C1 segment of cervical spinal cord (tissue), 14 donors: Measurements from ENCODE around the gene MICAL3.

ENCODE experiments used
- DNase-seq, 14 donors: peaks; one replicate each; lab custom pipeline; 2025; lab: John Stamatoyannopoulos, UW

The MICAL3 gene

GRCh38 chr22:17802411-17802810 is 221.9 kb downstream of the MICAL3 start:
- DNase-seq, result no peak

DNA sequence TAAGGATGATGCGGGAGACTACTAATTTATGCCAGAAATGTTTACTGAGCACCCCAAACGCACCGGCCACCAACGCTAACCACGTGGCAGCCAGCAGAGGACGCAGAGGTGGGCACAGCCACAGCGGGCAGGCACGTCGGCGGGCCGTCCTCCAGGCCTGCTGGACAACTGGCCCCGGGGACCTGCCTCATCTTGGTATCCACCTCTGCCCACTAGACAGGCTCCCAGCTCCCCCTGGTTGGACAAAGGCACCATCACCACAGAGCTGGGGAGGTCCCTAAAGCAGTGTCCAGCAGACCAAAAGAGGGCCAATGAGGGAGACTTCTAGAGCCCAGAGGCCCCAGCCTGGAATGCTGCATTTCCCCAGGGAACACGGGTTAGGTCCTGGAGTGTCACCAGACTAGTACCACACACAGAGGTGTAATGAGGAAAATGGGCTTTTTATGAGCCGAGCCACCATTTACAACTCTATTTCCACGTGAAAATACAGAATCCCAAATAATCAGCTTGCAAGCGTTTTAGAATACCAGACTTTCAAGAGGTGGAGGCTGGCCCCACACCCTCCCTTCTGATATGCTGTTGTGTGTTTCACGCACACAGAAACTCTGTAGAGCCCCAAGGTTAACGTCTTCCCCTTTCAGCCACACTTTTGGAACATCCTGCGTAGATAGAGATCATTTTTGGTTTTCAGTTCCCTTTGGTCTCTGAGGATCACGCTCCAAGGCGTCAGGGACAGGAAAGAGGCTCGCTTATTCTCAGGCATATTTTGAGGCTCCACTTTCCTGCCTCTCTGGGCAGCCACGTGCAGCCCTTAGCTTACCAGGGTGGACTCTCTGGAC is 226.4 kb downstream of the MICAL3 start:
- peak in 3 of 14 donors; percentile 10 to 41 (median 29) for DNase-seq

GRCh38 chr22:17796695-17797094 is 227.7 kb downstream of the MICAL3 start:
- DNase-seq, result no peak

DNA sequence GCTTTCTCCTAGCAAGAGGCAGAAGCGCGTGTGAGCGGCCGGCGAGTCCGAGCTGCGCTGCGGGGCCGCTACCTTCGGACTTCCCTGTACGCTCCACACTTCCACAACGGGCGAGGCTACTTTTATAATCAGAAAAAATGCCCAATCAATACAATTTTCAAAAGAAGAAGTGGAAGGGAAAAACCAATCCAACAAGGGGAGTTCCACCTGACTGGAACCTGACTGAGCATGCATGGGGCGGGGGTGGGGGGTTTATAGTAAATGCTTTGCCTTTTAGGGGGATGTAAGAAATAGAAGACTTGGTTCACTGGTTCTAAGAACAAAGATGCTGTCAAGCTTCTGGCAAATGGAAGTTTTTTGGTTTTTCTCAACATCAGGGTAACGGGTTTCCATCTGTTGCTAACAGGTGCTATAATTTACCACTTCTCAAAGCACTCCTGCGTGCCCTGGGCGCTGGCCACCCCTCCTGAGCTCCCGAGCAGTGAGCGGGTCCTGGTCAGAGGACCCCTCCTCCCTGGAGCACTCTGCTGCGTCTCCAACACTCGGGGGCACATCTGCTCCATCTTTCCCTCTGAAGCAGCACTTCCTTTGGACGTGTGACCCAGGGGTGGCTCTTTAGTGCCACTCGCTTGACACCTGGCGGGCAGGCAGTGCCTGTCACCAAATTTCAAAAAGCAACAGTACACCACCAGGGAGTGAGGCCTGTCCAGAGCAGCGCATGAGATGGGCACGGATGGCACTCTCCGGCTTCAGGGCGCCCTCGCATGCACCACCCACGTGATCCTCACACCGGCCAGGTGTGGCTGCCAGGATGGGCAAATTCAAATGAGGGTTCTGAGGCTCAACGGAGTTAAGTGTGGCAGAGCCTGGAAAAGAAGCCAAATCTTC is 228.5 kb downstream of the MICAL3 start:
- DNase-seq, result no peak

- no peak for DNase-seq
Observed at GRCh38 chr22:17794726-17795542, 229.4 kb downstream of the MICAL3 start.

- DNase-seq, result no peak
Observed at GRCh38 chr22:17792854-17793434, 231.4 kb downstream of the MICAL3 start.

GRCh38 chr22:17792299-17792698 is 232.1 kb downstream of the MICAL3 start:
- DNase-seq, result no peak

DNA sequence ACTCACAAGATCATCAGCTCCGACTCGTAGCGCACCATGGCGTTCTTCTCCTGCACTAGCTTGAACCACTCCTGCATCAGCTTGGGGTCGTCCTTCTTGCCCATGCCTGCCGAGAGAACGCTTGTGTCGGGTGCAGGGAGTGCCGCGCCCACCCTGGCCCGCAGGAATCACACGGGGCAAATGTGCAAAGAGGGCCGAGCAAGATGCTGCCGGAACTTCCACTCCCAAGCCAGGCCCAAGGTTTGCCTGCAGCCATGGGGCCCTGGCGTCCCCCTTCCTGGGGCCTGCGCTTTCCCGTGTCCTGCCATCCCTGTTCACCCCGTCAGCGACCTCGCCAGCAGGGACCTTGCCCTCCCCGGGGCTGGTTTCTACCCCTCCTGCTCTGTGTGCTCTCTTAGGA is 233.2 kb downstream of the MICAL3 start:
- DNase-seq, result no peak

DNA sequence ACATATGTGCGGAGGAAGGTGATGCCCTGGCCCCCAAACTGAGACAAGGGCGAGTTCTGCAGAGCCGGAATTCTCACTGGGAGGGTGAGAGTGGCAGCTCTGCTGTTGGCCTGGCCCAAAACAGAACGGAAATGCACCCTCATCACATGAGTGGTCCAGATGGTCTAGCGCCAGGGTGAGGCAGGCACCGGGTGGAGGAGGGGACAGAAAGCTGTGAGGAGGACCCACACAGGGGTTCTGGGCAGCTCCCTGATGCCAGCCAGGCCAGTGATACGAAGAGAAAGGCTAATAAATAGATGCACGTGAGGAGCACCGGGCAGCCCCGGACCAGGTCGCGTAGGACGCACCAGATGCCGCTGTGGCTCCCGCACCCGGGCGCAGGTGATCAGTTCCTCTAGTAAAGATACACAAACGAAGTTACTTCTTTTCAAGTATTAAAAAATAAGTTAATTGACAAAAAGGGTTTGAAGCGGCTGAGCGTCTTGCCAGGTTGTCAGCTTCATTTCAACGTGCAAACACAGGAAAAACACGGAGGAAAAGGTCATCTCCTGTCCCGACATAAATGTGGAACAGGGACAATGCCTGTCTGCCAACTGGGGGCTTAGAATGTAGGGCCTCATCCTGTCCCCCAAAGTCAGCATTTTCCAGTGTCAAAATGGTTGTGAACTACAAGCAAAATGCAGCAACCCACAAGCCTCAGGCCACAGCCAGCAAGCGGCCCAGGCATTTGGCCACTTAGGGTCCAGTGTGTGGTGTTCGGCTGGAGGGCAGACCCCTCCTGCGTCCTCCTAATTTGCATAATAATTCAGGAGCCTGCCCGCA is 234.8 kb downstream of the MICAL3 start:
- peak in 6 of 14 donors; percentile 11 to 84 (median 32) for DNase-seq

DNA sequence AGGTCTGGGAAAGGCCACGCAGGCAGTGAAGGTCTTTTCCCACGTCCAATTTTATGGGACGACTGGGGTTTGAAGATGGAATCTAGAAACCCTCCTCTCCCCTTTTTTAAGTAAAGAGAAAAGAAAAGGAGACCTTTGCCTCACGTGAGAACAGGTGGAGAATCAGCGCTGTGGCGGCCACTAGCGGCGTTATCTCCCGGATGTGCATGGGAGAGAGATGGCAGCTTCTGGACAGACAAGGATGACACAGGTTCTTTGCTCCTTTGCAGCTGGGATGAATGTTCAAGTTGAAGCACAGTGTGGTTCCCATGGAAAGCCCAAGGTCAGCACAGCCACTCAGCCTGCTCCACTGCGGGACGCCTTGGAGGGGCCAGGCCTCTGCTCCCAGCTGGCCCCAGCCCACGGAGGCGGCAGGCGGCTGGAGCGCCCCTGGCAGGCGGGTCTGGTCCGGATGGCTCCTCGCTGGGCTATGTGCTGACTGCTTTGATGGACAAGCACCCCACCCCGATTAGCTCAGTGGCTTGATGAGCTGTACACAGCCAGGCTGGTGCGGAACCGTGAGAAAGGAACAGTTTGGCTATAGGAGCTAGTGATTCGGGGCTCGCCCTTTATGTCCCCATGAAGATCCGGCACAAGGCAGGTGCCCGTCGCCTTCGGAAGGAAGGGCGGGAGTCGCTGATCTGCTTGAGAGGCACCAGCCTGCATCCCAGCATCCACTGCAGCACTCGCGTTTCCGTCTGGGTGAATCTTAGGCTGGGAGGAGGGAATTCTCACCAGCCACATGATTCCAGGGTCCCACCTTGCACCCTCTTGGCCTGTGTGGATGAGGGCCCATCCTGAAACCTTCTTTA is 235.6 kb downstream of the MICAL3 start:
- DNase-seq, result peak in 3 of 14 donors; percentile 25 to 84 (median 48)

- DNase-seq, result no peak
Observed at GRCh38 chr22:17787716-17788330, 236.5 kb downstream of the MICAL3 start.

GRCh38 chr22:17787241-17787640 is 237.1 kb downstream of the MICAL3 start:
- peak in 1 of 14 donors; percentile 67 for DNase-seq

DNA sequence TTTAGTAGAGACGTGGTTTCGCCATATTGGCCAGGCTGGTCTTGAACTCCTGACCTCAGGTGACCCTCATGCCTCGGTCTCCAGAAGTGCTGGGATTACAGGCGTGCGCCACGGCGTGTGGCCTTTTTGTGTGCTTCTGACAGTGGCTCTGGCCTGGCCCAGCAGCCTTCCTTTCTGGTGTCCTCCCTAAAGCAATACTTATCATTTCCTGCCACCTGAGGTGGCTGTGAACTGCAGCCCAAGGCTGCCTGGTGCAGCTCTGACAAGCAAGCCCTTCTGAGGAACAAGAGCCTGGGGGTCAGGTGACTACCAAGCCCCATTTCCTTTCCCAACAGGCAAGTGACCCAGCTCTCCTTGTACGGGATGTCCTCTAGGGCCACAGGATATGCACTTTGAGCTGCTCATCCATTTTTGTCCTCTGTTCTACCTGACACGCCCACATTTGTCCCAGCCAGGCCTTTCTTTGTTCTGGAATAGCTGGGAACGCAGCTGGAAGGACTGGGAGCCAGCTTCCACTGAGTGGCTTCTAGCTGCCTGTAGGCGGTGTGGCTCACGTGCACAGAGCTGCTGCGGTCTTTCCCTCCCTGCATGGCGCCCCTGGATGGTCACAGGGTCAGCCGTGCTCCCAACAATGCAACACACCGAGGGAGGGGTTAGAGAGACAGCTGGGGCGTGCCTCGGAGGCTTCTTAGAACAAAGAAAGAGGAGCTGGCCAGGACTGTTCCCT is 237.8 kb downstream of the MICAL3 start:
- DNase-seq, result peak in 6 of 14 donors; percentile 27 to 67 (median 45)

- peak in 1 of 14 donors; percentile 23 for DNase-seq
Observed at GRCh38 chr22:17785185-17786184, 238.9 kb downstream of the MICAL3 start.

DNA sequence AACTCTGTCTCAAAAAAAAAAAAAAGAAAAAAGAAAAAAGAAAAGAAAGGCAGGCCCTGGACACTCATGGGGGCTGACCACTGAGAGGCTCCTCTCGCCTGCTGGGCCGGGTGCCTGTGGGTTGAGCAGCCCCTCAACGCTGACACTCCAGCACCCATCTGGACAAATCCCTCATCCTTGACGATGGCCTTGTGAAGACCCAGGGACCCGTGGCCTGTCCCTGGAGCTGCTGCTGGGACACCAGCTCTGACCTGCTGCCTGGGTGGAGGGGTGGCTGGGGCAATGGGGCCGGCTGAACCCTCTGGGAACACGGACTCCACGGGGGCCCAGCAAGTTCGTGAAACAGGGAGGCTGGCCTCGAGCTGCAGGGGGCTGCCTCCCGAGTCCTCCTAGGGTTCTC is 239.6 kb downstream of the MICAL3 start:
- no peak for DNase-seq

GRCh38 chr22:17783773-17784480 is 240.4 kb downstream of the MICAL3 start:
- no peak for DNase-seq
